Putamen (tissue), 1 donor: ENCODE results near the gene RMND1.

Experiments used
- DNase-seq: peaks from one replicate; pipeline ENCODE4 v3.0.0-alpha.2; 2016; ENCODE audit warnings: low spot score

Gene RMND1

DNA sequence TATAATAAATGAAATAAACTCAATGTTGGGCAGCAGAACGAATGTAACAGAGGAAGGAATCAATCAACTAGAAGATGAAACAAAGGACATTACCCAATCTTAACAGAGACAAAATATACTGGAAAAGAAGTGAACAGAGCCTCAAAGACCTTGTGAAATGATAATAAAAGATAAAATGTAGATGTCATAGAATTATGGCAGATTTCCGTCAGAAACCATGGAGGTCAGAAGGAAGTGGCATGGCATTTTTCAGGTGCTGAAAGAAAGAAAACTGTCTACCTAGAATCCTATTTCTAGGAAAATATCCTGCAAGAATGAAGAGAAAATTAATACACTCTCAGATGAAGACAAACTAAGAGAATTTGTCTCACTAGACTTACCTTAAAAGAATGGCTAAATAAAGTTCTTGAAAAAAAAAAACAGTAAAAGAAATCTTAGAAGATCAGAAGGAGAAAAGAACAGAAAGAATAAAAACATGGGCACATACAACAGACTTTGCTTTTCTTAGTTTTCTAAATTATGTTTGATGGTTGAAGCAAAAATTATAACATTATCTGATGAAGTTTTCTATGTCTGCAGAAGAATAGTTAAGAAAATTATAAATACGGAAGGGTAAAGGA is 37.2 kb downstream of the RMND1 start:
- DNase-seq, result no peak

DNA sequence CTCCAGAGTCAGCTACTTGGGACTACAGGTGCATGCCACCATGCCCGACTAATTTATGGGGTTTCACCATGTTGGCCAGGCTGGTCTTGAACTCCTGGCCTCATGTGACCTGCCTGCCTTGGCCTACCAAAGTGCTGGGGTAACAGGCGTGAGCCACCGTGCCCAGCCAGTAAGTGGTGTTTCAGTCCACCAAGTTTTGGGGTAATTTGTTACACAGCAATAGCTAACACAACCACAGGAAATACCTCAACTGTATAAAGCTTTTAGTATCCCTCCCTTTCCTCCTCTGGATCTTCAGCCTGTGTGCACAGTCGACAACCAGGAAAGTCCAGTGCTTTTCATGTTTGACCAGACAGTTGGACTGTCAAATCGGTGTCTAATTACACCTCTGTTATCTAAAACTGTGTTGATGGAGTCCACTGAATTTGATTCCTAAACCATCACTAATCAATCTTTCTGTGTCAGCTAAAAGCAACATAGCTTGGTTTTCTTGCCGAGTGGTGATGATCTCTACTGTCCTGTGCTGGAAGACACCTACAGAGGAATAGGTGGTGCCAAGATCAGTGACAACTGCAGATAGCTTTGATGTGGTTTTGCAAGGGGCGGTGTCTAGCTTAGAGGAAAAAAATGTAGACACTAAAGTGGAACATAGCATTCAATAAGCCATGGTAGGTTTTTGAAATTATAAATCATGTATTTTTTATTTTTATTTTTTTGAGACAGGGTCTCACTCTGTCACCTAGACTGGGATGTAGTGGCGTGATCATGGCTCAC is 38.4 kb downstream of the RMND1 start:
- DNase-seq, result no peak

DNA sequence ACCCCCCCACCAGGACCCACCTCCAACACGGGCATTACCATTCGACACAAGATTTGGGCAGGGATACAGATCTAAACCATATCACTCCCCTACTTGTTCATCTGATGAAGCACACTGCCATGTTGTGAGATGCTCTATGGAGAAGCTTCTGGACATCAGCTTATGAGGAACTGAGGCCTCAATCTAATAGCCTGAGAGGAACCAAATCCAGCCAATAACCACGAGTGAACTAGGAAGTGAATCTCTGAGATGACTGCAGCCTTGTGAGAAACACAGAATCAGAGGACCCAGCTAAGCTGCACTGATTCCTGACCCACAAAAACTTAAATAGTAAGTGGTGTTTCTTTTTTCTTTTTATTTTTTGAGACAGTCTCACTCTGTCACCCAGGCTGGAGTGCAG is 39.0 kb downstream of the RMND1 start:
- DNase-seq, result no peak

DNA sequence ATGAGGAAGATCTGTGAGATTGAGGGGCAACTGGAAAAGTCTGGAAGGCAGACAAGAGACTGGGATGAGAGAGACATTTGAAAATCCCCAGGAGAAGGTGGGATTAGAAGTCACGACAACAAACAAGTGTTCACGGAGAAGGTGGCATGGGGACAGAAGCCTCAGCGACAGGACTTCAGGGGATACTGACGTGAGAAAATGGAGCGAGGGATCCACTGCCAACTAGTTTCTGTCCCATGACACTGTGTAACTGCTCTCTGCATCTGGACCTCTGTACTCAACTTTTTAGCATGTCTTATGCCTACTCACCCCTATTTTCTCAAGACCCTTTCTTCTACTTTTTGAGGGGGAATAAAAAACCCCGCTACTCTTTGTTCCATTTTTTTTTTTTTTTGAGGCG is 42.2 kb downstream of the RMND1 start:
- no peak for DNase-seq

DNA sequence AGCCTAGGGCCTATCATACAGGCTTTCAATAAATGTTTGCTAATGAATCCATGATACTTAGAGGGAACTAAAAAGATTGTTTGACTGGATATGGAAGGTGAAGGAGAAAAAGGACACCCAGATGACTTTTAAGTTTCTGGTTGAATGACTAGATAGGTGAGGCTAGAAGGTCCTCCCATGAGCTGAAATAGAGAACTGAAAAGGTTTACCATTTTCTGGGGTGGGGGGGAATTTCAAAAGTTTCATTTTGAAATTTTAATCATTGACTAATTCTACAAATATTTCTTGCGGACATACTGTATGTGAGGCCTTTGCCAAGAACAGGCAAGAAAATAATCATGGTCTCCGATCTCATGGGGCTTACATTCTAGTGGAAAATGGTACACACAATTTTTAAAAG is 42.7 kb downstream of the RMND1 start:
- no peak for DNase-seq

DNA sequence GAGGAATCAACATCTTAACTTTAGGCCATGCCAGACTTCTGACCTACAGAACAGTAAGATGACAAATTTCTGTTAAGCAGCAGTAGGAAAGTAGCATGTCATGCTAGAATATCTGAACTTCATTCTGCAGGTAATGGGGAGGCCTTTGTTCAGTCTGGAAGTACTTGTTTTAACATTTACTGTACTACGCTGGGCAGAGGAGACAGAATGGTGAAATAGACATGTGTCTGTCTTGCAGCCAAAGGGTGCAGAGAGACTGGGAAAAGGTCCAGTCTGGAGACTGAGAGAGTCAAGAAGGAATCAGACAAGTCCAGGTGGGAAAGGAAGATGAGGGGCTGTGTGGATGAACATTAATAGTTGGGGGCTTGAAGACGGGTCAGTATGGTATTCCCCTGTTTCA is 43.1 kb downstream of the RMND1 start:
- DNase-seq, result no peak

DNA sequence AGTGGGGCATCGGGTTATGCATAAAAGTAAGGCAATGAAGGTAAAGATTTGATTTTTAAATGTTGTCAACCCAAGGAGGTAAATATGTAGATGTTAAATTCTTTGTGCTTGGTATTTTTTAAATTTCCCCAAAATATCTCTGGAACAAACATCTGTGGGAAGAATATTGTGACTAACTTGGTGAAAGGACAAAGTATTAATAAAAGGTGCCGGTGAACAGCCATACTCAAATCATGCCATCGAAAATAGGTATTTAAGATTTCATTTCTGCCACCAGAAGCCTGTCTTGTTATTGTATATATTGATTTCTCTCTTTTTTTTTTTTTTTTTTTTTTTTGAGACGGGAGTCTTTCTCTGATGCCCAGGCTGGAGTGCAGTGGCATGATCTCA is 48.0 kb downstream of the RMND1 start:
- no peak for DNase-seq

DNA sequence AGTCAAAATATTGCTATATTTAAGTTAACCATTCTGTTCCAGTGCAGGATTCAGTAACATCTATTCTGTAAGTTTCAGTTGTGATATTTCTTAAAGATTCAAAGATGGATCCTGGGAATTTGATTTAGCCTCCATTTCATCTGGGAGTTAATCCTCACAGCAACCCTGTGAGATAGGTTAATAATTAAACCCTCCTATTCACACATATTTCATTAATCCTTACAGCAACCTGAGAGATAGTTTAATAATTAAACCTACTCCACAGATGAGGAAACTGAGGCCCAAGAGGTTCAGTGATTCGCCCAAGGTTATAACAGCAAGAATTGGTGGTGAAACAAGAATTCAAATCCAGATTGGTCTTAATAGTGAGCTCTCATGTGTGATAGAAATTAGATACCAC is 49.7 kb downstream of the RMND1 start:
- DNase-seq, result no peak

DNA sequence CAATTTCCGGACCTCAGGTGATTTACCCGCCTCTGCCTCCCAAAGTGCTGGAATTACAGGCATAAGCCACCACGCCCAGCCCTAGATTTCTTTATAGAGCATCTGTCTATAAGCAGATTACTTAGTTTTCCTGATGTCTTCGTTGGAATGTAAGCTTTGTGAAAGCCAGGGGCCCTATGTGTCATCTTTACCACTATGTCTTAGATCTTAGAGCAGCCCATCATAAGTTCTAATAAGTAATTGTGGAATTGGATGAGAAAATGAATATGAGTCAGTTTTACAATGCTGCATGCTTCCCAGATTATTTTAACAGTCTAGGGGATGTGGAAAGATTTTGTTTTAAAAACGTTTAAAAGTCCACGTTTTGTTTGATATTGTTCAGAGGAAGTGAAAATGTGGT is 51.5 kb downstream of the RMND1 start:
- DNase-seq, result no peak

DNA sequence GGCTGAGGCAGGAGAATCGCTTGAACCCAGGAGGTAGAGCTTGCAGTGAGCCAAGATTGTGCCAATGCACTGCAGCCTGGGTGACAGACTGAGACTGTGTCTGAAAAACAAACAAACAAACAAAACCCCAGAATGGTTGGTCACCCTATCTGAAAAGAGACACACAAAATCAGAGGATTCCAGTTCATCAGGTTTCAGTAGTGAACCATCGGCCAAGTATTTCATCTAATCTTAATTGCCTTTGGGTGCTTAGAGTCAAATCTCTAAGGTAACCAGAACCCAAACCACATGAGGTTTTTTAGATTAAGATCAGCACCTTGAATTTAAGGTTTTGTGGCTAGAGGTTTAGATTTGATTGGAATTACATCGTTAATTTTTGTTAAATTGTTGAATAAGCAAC is 52.2 kb downstream of the RMND1 start:
- no peak for DNase-seq

DNA sequence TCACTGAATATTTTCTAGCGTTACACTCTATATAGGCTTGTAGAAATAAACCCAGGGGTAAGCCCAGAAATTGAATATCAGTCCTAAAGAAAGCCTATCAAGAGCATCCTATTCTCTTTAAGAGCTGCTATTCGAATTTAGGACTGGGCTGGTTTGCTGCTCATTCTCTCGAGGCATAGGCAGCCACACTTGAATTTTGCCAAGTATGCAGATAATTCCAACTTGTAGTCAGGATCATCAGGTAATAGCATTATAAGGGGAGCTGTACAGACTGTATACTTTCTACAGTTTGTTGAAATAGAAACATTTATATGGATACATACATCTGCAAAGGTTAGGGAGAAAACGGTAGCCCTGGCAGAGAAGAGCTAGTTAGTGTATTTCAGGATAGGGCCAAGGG is 58.5 kb downstream of the RMND1 start:
- no peak for DNase-seq

DNA sequence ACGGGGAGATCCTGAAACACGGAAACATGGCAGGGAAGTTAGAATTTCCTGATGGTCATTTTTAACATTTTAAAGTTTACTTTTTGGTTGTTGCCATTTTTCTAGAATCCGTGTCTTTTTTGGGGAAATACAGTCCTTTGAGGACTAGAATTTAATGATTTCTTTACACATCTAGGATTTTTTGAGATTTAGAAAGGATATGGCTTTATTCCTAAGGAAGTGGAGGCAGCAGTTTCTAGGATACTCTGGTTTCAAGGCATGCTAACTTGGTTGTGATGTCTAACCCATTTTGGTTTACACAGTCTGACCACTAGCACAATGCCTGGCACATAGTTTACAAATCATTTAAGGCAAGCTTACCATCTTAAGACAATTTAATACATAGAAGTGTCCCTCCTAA is 59.5 kb downstream of the RMND1 start:
- no peak for DNase-seq

DNA sequence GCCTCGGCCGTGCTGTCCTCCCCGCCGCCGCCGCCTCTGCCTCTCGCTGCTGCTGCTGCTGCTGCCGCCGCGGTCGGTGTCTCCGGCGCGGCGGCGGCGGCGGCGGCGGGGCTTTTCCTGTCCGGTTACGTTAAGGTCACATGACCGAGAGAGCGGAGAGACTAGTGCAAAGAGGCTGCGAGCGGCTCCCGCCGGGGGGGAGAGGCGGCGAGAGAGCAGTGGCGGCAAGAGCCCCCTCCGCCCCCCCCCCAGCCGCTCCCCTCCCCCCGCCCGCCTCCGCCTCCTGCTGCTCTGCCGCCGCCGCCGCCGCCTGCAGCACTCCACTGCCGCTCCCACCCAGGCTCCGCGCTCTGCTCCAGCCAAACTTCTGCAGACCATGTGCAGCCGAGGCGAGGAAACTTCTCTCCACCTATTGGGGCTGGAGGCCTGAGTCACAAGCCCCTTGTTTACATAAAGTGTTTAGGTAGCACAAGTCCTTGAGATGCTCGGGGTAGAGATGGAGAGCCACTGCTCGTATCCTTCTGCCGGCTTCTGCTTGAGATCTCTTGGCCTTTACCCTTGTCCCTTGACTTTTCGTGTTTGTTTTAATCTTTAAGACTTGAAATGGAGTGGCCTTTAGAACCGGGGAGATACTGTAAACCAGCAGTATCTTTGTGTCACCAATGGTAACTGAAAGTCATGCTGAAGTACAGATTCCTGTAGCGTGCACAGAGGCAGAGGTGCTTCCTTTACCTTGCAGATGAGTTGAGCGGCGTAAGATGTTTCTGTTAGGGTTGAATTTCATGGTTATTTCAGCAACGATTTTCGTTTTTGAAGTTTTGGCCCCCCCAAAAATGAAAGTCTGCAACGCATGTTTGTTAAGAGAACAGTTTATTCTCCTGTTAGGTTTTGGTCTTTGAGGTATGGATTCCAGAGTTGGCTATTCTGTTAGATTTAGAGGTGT is 60.2 kb downstream of the RMND1 start, which contains the start of gene ZBTB2:
ZBTB2 (minus strand) TSS at position 89 of the 943 bp plus-strand sequence. CDS start 17,922 bp downstream, outside the sequence.
- DNase-seq, result peak; percentile 71

DNA sequence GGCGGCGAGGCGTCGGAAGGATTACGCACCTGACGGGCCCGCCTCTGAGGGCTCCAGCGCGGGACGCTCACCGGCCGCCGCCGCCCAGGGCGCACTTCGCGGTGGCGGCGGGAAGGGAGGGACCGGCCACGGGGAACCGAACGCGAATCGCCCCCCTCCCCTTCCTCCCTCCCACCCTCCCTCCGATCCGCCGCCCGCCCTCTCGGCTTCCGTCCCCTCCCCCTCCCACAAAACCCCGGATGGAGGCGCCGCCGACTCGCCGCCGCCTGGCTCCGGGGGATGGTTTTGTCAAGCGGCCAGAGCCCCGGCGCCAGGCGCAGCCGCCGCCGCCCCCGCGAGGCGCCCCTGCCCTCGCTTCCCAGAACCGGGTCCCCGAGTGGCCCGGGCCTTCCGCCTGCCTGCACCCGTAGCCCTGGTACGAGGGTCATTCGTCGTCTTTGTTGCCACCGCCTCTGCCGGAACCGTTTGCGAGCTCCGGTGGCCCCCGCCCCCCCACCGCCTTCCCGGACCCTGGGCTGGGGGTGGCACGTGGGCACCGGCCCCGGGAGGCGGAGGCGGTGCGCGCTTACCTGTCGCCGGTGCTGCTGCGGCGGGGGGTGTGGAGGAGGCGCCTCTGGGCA is 61.0 kb downstream of the RMND1 start:
- peak; percentile 72 for DNase-seq

DNA sequence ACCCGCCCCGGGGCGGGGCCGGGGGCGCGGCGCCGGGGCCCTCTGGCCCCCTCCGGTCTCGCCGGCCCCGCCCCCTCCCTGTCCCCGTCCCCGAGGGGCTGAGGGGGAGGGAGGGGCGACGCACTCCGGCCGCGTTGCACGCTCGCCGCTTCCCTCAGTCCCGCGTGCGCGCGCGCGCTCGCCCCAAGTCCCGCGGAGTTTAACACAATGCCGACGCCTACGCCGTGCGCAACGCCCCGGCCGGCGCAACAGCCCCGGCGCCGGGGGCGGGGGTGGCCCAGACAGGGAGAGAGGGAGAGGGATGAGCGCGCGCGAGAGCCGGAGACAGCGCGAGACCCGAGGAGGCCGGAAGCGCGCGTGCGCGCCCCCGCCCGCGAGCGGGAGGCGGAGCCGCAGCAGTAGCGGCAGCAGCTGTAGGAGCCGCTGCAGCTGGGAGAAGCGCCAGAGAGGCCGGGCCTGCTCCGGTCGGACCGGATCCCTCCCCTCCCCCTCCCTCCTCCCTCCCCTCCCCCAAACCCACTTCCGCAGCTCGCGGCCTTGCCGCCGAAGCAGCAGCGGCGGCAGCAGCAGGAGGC is 61.6 kb downstream of the RMND1 start:
- DNase-seq, result peak; percentile 99

DNA sequence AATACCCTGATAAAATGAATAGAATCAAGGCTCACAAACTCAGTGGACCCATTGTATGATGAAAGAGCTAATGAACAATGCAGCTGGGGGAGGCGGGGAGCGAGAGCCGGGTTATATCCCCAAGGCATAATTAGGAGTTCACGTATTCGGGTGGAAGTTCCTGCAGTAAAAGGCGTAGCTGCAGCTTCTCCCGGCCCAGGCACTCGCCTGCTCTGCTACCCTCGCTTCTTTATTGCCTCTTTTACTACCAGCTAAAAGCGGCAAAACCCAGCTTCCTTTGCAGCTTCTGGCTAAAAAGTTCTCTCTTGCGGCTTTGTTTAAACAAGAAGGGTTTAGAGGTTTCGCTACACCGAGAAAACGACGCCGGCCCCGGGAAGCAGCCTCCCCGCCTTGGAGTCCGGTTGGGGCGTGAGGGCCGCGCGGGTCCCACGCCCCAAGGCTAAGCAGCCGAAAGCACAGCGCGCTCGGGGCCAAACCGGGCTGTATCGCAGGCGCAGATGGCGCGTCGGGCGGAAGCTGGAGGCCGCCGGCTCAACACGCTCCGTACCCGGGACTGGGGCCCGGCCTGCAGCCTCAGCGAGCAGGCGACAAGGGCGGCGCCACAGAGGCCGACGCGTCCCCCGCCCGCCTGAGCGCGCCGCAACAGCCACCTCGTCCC is 62.2 kb downstream of the RMND1 start:
- DNase-seq, result peak; percentile 69

DNA sequence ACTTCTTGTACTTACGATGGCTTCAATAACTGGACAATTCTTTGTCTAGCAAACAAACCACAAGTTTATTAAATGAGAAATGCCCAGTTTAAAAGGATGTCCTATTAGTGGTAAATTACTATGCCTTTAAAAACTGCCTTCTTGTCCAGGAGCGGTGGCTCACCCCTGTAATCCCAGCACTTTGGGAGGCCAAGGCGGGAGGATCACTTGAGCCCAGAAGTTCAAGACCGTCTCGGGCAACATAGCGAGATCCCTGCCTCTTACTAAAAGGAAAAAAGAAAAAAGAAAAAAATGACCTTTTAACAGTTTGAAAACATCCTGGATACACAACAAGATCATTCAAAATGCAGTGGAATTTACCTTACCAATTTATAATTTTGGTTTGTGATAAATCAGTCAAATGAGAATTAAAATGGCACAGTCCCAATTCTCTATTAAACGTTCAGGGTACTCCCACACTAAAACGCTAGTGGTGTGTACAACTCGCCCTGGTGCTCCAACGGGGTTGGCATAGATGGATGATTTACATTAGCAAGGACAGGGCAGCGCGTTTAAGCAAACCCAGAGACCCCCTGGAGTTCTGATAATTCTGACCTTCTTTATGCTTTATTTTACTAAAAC is 62.8 kb downstream of the RMND1 start:
- no peak for DNase-seq

DNA sequence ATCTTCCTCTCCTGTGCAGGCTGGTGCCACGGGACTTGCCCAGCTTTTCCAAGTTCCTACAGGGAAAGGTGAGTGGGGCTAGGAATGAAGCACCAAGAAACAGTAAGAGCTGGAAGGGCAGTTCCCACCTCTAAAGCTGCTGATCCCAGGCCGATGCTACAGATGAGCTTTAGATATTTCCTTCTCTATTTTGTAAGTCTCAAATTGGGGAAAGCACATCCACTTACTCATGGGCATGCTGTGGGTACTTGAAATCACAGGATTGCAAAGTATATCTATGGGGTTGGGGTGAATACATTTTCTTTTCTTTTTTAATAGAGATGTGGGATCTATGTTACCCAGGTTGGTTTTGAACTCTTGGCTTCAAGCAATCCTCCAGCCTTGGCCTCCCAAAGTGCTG is 63.7 kb downstream of the RMND1 start:
- no peak for DNase-seq

DNA sequence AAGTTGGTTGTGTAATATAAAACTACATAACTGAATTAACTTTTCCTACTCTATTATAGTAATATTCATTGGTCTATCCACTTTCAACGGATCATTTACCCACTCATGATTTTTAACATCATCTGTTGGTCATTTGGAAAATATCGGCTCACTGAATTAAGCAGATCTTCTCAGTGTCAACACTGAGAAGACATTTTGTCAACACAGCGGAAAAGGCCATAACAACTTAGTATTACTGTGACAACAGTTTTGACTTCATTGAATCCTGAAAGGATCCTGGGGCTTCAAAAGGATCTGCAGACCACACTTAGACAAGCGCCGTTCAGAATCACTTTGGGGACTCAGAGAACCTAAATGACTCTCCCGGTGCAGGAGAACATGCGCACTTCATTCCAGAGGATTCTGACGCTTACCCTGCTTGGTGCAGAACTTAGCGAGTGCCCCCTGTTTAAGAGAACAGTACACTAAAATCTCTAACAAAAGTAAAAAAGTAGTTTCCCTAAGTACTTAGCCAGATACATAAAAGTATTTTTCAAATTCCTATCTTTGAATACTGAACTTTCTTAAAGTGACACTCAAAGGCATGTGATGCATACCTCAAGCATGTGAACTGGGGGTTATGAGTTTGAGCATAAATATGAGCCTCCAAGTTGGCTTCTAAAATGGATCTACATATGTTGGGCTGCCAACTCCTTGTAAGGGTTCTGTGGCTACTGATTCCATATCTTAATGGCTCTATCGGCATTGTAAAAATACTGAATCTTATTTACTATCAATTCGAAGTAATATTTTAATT is 64.6 kb downstream of the RMND1 start:
- DNase-seq, result no peak

DNA sequence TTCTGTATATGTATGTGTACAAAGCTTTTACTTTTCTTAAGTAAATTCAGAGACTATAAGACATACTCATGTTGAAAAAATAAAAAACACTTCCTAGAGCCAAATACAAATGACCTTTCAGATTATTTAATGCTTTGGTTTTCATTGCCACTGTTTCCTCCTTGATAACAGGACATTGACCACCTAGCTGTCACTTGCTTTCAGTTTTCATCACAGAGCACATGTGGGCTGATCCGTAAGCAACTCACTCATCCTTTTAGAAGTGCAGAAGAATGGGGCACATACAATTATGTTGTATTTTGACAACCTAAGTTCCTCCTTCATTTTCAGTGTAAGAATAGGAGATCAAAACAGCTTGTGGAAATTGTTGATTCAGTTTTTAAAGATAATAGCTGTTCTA is 66.7 kb downstream of the RMND1 start:
- no peak for DNase-seq
